OCI-LY7 (cell line): ENCODE results near the gene CTAGE4.
"Not testable (repeated sequence)": the region's sequence is repeated elsewhere in the genome, so short reads cannot be mapped to it uniquely, and the experiment has no call there.

Source experiments
- CTCF ChIP-seq: fragments of 200-600 bp; sonication (generic); conservative IDR thresholded peaks from 2 replicates; pipeline ENCODE4 v1.5.1; 2014; ENCODE audit warnings: mild to moderate bottlenecking, antibody characterized with exemption, low read length, moderate library complexity, mixed read lengths
- EZH2phosphoT487 ChIP-seq: fragments of 200-600 bp; sonication (generic); IDR thresholded peaks from 2 replicates; pipeline ENCODE4 v1.6.1; 2018; ENCODE audit warnings: low read depth, borderline replicate concordance, mild to moderate bottlenecking, mixed run types, antibody characterized with exemption, low read length, moderate library complexity, mixed read lengths

- not testable (repeated sequence) for TF ChIP-seq CTCF, EZH2phosphoT487
Observed at GRCh38 chr7:144233039-144233438, 49.8 kb downstream of the CTAGE4 start.
